22Rv1 (cell line): ENCODE data around the gene ABCA8.

Experiments
- CTCF ChIP-seq: fragments of 450-650 bp; IDR thresholded peaks from 2 replicates; pipeline ENCODE4 v1.5.1; 2017; ENCODE audit warnings: mild to moderate bottlenecking
- ZFX ChIP-seq: fragments of 450-650 bp; IDR thresholded peaks from 2 replicates; pipeline ENCODE4 v1.6.1; 2017; ENCODE audit warnings: antibody characterized with exemption, borderline replicate concordance

GRCh38 chr17:68870976-68871375 lies 84.2 kb downstream of the ABCA8 start:
- TF ChIP-seq CTCF (no peak), ZFX (no peak)
